HG03342 (cell line): ENCODE data around the gene NTF3.

ENCODE experiments used
- ATAC-seq: cut with Tn5 transposase; IDR thresholded peaks from one replicate; pipeline ENCODE4 v1.9.1; 2021; ENCODE audit warnings: mild to moderate bottlenecking, moderate library complexity; ENCODE audit not compliant: unreplicated experiment

NTF3 gene

GRCh38 chr12:5485454-5485853, 53.5 kb downstream of the NTF3 start:
- no peak for ATAC-seq

GRCh38 chr12:5487076-5487475, 55.2 kb downstream of the NTF3 start:
- ATAC-seq = no peak

- no peak for ATAC-seq
Observed at GRCh38 chr12:5487948-5488625, 56.2 kb downstream of the NTF3 start.

DNA sequence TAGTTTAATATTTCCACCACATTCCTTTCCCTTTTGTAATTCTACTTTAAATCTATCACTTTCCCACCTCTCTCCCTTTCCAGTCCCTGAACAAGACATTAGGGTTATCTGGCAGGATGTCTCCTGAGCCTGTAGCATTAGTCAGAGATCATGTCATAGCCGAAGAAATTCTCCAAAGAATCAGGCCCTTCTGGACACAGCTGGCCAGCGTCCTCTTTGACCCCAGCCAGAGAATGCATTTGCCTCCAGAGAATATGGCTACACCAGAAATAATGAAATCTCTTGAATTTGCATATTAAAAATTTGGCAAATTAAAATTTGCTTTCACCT, 56.7 kb downstream of the NTF3 start:
- ATAC-seq = no peak

DNA sequence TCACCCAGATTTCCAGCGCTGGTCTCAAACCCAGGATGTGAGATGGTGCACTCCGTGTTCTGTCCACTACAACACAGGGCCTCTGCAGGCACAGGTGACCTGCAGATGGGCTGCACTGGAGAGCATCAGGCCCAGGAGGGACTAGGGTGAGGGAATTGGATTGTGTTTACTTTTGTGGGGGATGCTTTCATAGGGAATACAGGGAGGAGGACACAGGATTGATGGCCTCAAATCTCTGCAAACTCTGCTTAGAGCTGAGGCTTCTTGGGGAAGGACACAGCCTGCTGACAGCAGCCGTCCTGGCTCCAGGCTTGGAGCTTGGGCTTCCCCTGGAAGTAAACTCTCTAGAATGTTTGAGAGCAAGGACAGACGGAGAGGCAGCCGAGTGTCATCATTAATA, 57.1 kb downstream of the NTF3 start:
- no peak for ATAC-seq

- ATAC-seq = no peak
Observed at GRCh38 chr12:5489760-5490406, 58.0 kb downstream of the NTF3 start.

- ATAC-seq = no peak
Observed at GRCh38 chr12:5492562-5492961, 60.7 kb downstream of the NTF3 start.

- no peak for ATAC-seq
Observed at GRCh38 chr12:5493018-5493417, 61.1 kb downstream of the NTF3 start.

- ATAC-seq = no peak
Observed at GRCh38 chr12:5494343-5494742, 62.4 kb downstream of the NTF3 start.

GRCh38 chr12:5497329-5498053, 65.6 kb downstream of the NTF3 start:
- ATAC-seq = no peak

GRCh38 chr12:5498076-5498475, 66.2 kb downstream of the NTF3 start:
- no peak for ATAC-seq

DNA sequence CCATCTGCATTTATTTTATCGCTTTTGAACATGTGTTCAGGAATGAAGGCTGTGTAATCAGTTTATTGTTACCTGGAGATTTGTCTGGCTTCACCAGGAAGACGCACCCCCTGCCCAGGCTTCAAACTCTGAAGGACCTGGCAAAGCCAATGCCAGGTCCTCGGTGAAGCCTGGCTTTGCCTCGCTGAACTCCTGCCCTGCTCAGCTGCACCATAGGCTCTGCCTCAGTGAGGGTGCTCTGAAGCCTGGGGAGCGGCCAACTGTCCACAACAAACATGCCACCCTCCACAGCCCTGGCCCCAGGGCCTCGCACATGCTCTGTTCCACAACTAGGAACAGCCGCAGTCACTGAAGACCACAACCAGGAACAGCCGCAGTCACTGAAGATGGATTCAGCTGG, 66.9 kb downstream of the NTF3 start:
- ATAC-seq = no peak

GRCh38 chr12:5499566-5500330, 67.8 kb downstream of the NTF3 start:
- ATAC-seq = no peak

GRCh38 chr12:5500331-5500659, 68.4 kb downstream of the NTF3 start:
- no peak for ATAC-seq

DNA sequence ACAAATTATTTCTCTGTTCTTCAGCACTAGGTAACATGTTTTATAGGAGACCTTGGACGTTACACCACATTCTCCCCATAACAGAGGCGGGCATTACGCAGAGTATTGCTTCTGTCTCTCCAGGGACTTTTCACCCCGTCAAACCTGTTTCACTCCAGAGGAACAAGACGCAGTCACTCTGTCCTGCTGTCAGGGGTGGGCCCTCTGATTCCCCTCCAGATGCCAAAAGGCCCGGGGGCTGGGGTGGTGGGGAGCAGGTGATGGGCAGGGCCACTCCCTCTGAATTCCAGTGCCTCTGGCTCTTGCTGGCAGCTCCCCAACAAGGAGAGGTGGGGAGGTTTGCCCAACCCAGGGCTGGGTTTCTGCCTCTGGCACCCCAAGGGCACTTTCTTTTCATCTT, 71.9 kb downstream of the NTF3 start:
- no peak for ATAC-seq

GRCh38 chr12:5505116-5505515, 73.2 kb downstream of the NTF3 start:
- no peak for ATAC-seq

GRCh38 chr12:5505751-5506150, 73.8 kb downstream of the NTF3 start:
- ATAC-seq = no peak

DNA sequence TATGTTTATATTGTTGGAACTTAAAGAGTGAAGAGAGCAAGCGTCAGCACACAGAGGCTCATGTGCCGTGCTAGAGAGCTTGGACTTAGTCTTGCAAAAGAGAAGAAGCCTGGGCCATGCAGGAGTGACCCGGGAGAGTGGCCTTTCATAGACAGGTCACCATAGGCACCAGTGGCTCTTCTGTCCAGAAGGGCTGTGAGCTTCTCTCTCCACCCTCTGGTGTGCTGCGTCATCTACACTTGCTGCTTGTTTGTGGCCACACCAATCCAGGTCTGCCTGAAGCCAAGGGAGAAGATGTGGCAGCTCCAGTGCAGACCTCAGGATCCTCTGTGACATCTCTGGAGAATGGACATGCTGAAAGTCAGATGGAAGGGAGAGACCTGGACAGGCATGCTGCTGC, 74.4 kb downstream of the NTF3 start:
- ATAC-seq = no peak

DNA sequence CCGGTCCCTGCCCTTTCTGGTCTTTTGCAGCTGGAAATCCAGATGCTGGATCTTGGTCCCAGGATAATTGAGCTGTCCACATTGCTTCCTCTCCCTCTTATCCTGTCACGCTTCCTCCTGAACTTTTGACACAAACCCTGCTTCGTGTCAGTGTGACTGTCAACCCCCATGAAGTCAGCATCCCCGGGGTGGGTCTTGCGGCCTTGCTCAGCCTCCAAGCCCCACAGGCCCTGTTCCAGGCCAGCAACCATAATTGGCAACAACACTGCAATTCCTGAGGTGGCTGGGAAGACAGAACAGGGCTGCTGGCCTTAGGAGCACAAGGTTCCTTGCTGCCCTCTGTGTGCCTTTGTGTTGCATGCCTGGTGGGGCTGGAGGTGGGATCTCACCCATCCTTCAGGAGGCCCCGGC, 74.9 kb downstream of the NTF3 start:
- no peak for ATAC-seq

GRCh38 chr12:5507401-5507935, 75.6 kb downstream of the NTF3 start:
- no peak for ATAC-seq

DNA sequence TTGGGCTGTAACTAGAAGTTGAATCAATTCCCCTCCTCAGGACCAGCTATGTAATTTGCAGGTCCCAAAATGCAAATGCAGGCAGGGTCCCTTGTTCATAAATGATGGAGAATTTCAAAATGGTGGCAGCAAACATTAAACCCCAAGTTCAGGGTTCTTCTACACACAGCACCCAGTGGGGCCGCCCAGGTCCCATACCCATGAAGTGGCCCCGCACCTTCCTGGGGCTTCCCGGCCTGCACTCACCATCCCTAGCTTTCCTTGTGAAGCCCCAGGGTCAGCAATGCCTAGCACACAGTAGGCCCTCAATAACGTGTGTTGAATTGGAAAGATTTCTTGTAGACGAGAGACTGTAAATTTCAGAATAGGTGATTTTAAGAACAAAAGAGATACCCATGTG, 76.0 kb downstream of the NTF3 start:
- no peak for ATAC-seq
